ENCODE data around the gene ATP6V0A4. TPM values are rescaled to one million over a fixed set of nuclear protein-coding genes. Genes with fewer than 3 reads are reported as not detected.

Gene ATP6V0A4
- total RNA-seq = not detected

- H3K27ac ChIP-seq (ENCODE audit: low read depth, low read length) = no peak within 1 kb of the TSS
- peaks cover 0 to 2% (median 0%) of the 10 kb centered on the region in 3 donors for H3K9me3 ChIP-seq (ENCODE audit: control insufficient read depth in 3 of 3, low read length in 3 of 3)
- no peak within 1 kb of the TSS for H3K9ac ChIP-seq (ENCODE audit: low read depth in 1 of 3, low read length in 3 of 3)
- H3K27me3 ChIP-seq (ENCODE audit: control insufficient read depth in 3 of 3, insufficient read depth in 3 of 3, low read length in 3 of 3) = peaks cover 6 to 14% (median 10%) of the 10 kb centered on the region in 3 donors
- H3K36me3 ChIP-seq (ENCODE audit: control insufficient read depth in 3 of 3, insufficient read depth in 3 of 3, low read length in 3 of 3) = no peaks in the 10 kb centered on the region
- no peaks in the 10 kb centered on the region for H3K4me1 ChIP-seq (ENCODE audit: control insufficient read depth in 3 of 3, insufficient read depth in 3 of 3, low read length in 3 of 3)
- H3K4me3 ChIP-seq (ENCODE audit: low read length in 3 of 3) = no peak within 1 kb of the TSS
Observed at GRCh38 chr7:138797715-138798320, at the start of gene ATP6V0A4, which contains the start of gene TMEM213. TSS of gene ATP6V0A4 (minus strand) at chr7:138798196. CDS start at chr7:138771247, 26,949 bp downstream. TSS of gene TMEM213 (plus strand) at chr7:138797994. CDS start at chr7:138798105, 111 bp downstream.

- Histone ChIP-seq H3K27ac (ENCODE audit: low read depth, low read length) (no peak overlapping the region), H3K4me1 (ENCODE audit: control insufficient read depth in 3 of 3, insufficient read depth in 3 of 3, low read length in 3 of 3) (no peaks in the 10 kb centered on the region), H3K9me3 (ENCODE audit: control insufficient read depth in 3 of 3, low read length in 3 of 3) (peaks cover 0 to 2% (median 0%) of the 10 kb centered on the region in 3 donors), H3K4me3 (ENCODE audit: low read length in 3 of 3) (no peak overlapping the region), H3K27me3 (ENCODE audit: control insufficient read depth in 3 of 3, insufficient read depth in 3 of 3, low read length in 3 of 3) (no peaks in the 10 kb centered on the region), H3K36me3 (ENCODE audit: control insufficient read depth in 3 of 3, insufficient read depth in 3 of 3, low read length in 3 of 3) (no peaks in the 10 kb centered on the region), H3K9ac (ENCODE audit: low read depth in 1 of 3, low read length in 3 of 3) (no peak overlapping the region)
Observed at GRCh38 chr7:138845711-138846110, 47.7 kb upstream of the ATP6V0A4 start.

GRCh38 chr7:138843632-138844580 lies 45.9 kb upstream of the ATP6V0A4 start:
- Histone ChIP-seq H3K4me1 (ENCODE audit: control insufficient read depth in 3 of 3, insufficient read depth in 3 of 3, low read length in 3 of 3) (no peaks in the 10 kb centered on the region), H3K9me3 (ENCODE audit: control insufficient read depth in 3 of 3, low read length in 3 of 3) (no peaks in the 10 kb centered on the region), H3K36me3 (ENCODE audit: control insufficient read depth in 3 of 3, insufficient read depth in 3 of 3, low read length in 3 of 3) (no peaks in the 10 kb centered on the region), H3K27ac (ENCODE audit: low read depth, low read length) (no peak overlapping the region), H3K27me3 (ENCODE audit: control insufficient read depth in 3 of 3, insufficient read depth in 3 of 3, low read length in 3 of 3) (no peaks in the 10 kb centered on the region), H3K4me3 (ENCODE audit: low read length in 3 of 3) (no peak overlapping the region), H3K9ac (ENCODE audit: low read depth in 1 of 3, low read length in 3 of 3) (no peak overlapping the region)

GRCh38 chr7:138842111-138842510 lies 44.1 kb upstream of the ATP6V0A4 start:
- H3K9ac ChIP-seq (ENCODE audit: low read depth in 1 of 3, low read length in 3 of 3) = no peak overlapping the region
- H3K9me3 ChIP-seq (ENCODE audit: control insufficient read depth in 3 of 3, low read length in 3 of 3) = no peaks in the 10 kb centered on the region
- no peak overlapping the region for H3K27ac ChIP-seq (ENCODE audit: low read depth, low read length)
- H3K4me3 ChIP-seq (ENCODE audit: low read length in 3 of 3) = no peak overlapping the region
- no peaks in the 10 kb centered on the region for H3K36me3 ChIP-seq (ENCODE audit: control insufficient read depth in 3 of 3, insufficient read depth in 3 of 3, low read length in 3 of 3)
- no peaks in the 10 kb centered on the region for H3K4me1 ChIP-seq (ENCODE audit: control insufficient read depth in 3 of 3, insufficient read depth in 3 of 3, low read length in 3 of 3)
- no peaks in the 10 kb centered on the region for H3K27me3 ChIP-seq (ENCODE audit: control insufficient read depth in 3 of 3, insufficient read depth in 3 of 3, low read length in 3 of 3)

- Histone ChIP-seq H3K27ac (ENCODE audit: low read depth, low read length) (no peak overlapping the region), H3K9me3 (ENCODE audit: control insufficient read depth in 3 of 3, low read length in 3 of 3) (no peaks in the 10 kb centered on the region), H3K9ac (ENCODE audit: low read depth in 1 of 3, low read length in 3 of 3) (no peak overlapping the region), H3K36me3 (ENCODE audit: control insufficient read depth in 3 of 3, insufficient read depth in 3 of 3, low read length in 3 of 3) (no peaks in the 10 kb centered on the region), H3K27me3 (ENCODE audit: control insufficient read depth in 3 of 3, insufficient read depth in 3 of 3, low read length in 3 of 3) (no peaks in the 10 kb centered on the region), H3K4me1 (ENCODE audit: control insufficient read depth in 3 of 3, insufficient read depth in 3 of 3, low read length in 3 of 3) (no peaks in the 10 kb centered on the region), H3K4me3 (ENCODE audit: low read length in 3 of 3) (no peak overlapping the region)
Observed at GRCh38 chr7:138838166-138838565, 40.2 kb upstream of the ATP6V0A4 start.

GRCh38 chr7:138837627-138838026 lies 39.6 kb upstream of the ATP6V0A4 start:
- H3K4me3 ChIP-seq (ENCODE audit: low read length in 3 of 3) = no peak overlapping the region
- H3K27ac ChIP-seq (ENCODE audit: low read depth, low read length) = no peak overlapping the region
- H3K9me3 ChIP-seq (ENCODE audit: control insufficient read depth in 3 of 3, low read length in 3 of 3) = no peaks in the 10 kb centered on the region
- no peaks in the 10 kb centered on the region for H3K36me3 ChIP-seq (ENCODE audit: control insufficient read depth in 3 of 3, insufficient read depth in 3 of 3, low read length in 3 of 3)
- H3K27me3 ChIP-seq (ENCODE audit: control insufficient read depth in 3 of 3, insufficient read depth in 3 of 3, low read length in 3 of 3) = no peaks in the 10 kb centered on the region
- no peaks in the 10 kb centered on the region for H3K4me1 ChIP-seq (ENCODE audit: control insufficient read depth in 3 of 3, insufficient read depth in 3 of 3, low read length in 3 of 3)
- H3K9ac ChIP-seq (ENCODE audit: low read depth in 1 of 3, low read length in 3 of 3) = no peak overlapping the region

GRCh38 chr7:138835087-138835486 lies 37.1 kb upstream of the ATP6V0A4 start:
- Histone ChIP-seq H3K4me3 (ENCODE audit: low read length in 3 of 3) (no peak overlapping the region), H3K27me3 (ENCODE audit: control insufficient read depth in 3 of 3, insufficient read depth in 3 of 3, low read length in 3 of 3) (no peaks in the 10 kb centered on the region), H3K36me3 (ENCODE audit: control insufficient read depth in 3 of 3, insufficient read depth in 3 of 3, low read length in 3 of 3) (no peaks in the 10 kb centered on the region), H3K9ac (ENCODE audit: low read depth in 1 of 3, low read length in 3 of 3) (no peak overlapping the region), H3K9me3 (ENCODE audit: control insufficient read depth in 3 of 3, low read length in 3 of 3) (no peaks in the 10 kb centered on the region), H3K4me1 (ENCODE audit: control insufficient read depth in 3 of 3, insufficient read depth in 3 of 3, low read length in 3 of 3) (no peaks in the 10 kb centered on the region), H3K27ac (ENCODE audit: low read depth, low read length) (no peak overlapping the region)

- H3K4me3 ChIP-seq (ENCODE audit: low read length in 3 of 3) = no peak overlapping the region
- no peaks in the 10 kb centered on the region for H3K9me3 ChIP-seq (ENCODE audit: control insufficient read depth in 3 of 3, low read length in 3 of 3)
- no peaks in the 10 kb centered on the region for H3K36me3 ChIP-seq (ENCODE audit: control insufficient read depth in 3 of 3, insufficient read depth in 3 of 3, low read length in 3 of 3)
- no peaks in the 10 kb centered on the region for H3K4me1 ChIP-seq (ENCODE audit: control insufficient read depth in 3 of 3, insufficient read depth in 3 of 3, low read length in 3 of 3)
- no peaks in the 10 kb centered on the region for H3K27me3 ChIP-seq (ENCODE audit: control insufficient read depth in 3 of 3, insufficient read depth in 3 of 3, low read length in 3 of 3)
- no peak overlapping the region for H3K27ac ChIP-seq (ENCODE audit: low read depth, low read length)
- no peak overlapping the region for H3K9ac ChIP-seq (ENCODE audit: low read depth in 1 of 3, low read length in 3 of 3)
Observed at GRCh38 chr7:138834583-138834982, 36.6 kb upstream of the ATP6V0A4 start.

GRCh38 chr7:138833596-138833995 lies 35.6 kb upstream of the ATP6V0A4 start:
- Histone ChIP-seq H3K9ac (ENCODE audit: low read depth in 1 of 3, low read length in 3 of 3) (no peak overlapping the region), H3K27ac (ENCODE audit: low read depth, low read length) (no peak overlapping the region), H3K4me1 (ENCODE audit: control insufficient read depth in 3 of 3, insufficient read depth in 3 of 3, low read length in 3 of 3) (no peaks in the 10 kb centered on the region), H3K9me3 (ENCODE audit: control insufficient read depth in 3 of 3, low read length in 3 of 3) (no peaks in the 10 kb centered on the region), H3K27me3 (ENCODE audit: control insufficient read depth in 3 of 3, insufficient read depth in 3 of 3, low read length in 3 of 3) (no peaks in the 10 kb centered on the region), H3K36me3 (ENCODE audit: control insufficient read depth in 3 of 3, insufficient read depth in 3 of 3, low read length in 3 of 3) (no peaks in the 10 kb centered on the region), H3K4me3 (ENCODE audit: low read length in 3 of 3) (no peak overlapping the region)

GRCh38 chr7:138832966-138833365 lies 35.0 kb upstream of the ATP6V0A4 start:
- Histone ChIP-seq H3K4me3 (ENCODE audit: low read length in 3 of 3) (no peak overlapping the region), H3K9ac (ENCODE audit: low read depth in 1 of 3, low read length in 3 of 3) (no peak overlapping the region), H3K27me3 (ENCODE audit: control insufficient read depth in 3 of 3, insufficient read depth in 3 of 3, low read length in 3 of 3) (no peaks in the 10 kb centered on the region), H3K4me1 (ENCODE audit: control insufficient read depth in 3 of 3, insufficient read depth in 3 of 3, low read length in 3 of 3) (no peaks in the 10 kb centered on the region), H3K27ac (ENCODE audit: low read depth, low read length) (no peak overlapping the region), H3K36me3 (ENCODE audit: control insufficient read depth in 3 of 3, insufficient read depth in 3 of 3, low read length in 3 of 3) (no peaks in the 10 kb centered on the region), H3K9me3 (ENCODE audit: control insufficient read depth in 3 of 3, low read length in 3 of 3) (no peaks in the 10 kb centered on the region)
